ENCODE data around the gene EMP3. TPM values are rescaled to one million over a fixed set of nuclear protein-coding genes. Genes with fewer than 3 reads are reported as not detected.

EMP3 gene
- total and polyA plus RNA-seq, 2 of the 13 experiments (the other 11 are each of a cell fraction or from before 2014, with no cell fraction given): 2.2 to 7.8 TPM

DNA sequence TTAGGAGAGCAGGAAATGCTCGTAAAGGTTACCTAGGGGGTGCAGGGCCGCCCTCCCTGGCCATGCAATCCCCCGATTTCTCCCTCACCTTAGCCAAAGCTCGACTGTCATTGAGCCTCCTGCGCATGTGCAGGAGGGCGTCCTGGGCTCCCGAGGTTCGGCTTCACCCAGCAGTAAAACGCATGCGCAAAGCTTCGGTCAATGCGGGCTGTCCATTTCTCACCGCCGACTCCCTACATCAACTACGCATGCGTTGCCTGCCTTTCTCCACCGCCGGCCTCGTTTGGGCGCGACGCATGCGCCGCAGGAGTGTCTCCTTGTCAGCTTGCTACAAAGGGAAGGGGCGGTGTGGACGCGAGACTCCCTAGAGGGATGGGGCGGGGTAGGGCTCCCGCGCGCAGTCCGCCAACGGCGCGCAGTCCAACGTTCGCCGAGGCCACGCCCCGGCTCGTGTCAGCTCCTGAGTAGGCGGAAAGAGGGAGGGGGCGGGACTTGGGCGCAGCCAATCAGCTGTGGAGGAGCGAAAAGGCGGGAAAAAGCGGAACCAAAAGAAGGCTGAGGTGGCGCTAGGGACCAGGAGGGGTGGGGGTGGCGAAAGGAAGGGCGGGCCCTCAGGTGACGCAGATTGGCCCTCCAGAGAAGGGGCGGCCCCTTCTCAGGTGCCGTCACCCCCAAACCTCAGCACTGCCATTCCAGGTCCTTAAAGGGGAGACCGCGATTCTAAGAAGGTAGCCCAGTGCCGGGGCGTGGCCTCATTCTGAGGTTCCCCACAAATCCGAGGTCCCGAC is 38.7 kb downstream of the EMP3 start, which contains the start of the genes SYNGR4 and TMEM143 (continued):
- TF ChIP-seq ZNF556 (CRISPR knock-in tag; IDR thresholded peaks at IDR 0.05; ENCODE audit: borderline replicate concordance): no peak
- TF ChIP-seq CEBPB (IDR thresholded peaks at IDR 0.05; ENCODE audit: borderline replicate concordance, low read depth, low read length): no peak
- TF ChIP-seq, protein P1, sequence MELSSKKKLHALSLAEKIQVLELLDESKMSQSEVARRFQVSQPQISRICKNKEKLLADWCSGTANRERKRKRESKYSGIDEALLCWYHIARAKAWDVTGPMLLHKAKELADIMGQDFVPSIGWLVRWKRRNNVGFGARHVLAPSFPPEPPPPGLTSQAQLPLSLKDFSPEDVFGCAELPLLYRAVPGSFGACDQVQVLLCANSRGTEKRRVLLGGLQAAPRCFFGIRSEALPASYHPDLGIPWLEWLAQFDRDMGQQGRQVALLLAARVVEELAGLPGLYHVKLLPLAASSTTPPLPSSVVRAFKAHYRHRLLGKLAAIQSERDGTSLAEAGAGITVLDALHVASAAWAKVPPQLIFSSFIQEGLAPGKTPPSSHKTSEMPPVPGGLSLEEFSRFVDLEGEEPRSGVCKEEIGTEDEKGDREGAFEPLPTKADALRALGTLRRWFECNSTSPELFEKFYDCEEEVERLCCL (CRISPR knock-in tag; IDR thresholded peaks at IDR 0.05; ENCODE audit: borderline replicate concordance): 0 out of 2 replicates have a peak, but pooled peaks have one; percentile 78
- TF ChIP-seq, protein P2, sequence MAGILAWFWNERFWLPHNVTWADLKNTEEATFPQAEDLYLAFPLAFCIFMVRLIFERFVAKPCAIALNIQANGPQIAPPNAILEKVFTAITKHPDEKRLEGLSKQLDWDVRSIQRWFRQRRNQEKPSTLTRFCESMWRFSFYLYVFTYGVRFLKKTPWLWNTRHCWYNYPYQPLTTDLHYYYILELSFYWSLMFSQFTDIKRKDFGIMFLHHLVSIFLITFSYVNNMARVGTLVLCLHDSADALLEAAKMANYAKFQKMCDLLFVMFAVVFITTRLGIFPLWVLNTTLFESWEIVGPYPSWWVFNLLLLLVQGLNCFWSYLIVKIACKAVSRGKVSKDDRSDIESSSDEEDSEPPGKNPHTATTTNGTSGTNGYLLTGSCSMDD (CRISPR knock-in tag; IDR thresholded peaks at IDR 0.05): no peak
- TF ChIP-seq ZNF878 (CRISPR knock-in tag; IDR thresholded peaks at IDR 0.05): no peak
- no peak for TF ChIP-seq ZSCAN30 (CRISPR knock-in tag; IDR thresholded peaks at IDR 0.05)
- TF ChIP-seq ISX (CRISPR knock-in tag; conservative IDR thresholded peaks at IDR 0.05): no peak
- TF ChIP-seq RAD51 (IDR thresholded peaks at IDR 0.05; ENCODE audit: borderline replicate concordance): no peak
- 0 out of 2 replicates have a peak, but pooled peaks have one; percentile 53 for TF ChIP-seq ZNF777 (CRISPR knock-in tag; IDR thresholded peaks at IDR 0.05)
- no peak for TF ChIP-seq THYN1 (CRISPR knock-in tag; IDR thresholded peaks at IDR 0.05; ENCODE audit: borderline replicate concordance, low read depth)
- TF ChIP-seq ZNF160 (CRISPR knock-in tag; IDR thresholded peaks at IDR 0.05): no peak
- TF ChIP-seq, protein P3, sequence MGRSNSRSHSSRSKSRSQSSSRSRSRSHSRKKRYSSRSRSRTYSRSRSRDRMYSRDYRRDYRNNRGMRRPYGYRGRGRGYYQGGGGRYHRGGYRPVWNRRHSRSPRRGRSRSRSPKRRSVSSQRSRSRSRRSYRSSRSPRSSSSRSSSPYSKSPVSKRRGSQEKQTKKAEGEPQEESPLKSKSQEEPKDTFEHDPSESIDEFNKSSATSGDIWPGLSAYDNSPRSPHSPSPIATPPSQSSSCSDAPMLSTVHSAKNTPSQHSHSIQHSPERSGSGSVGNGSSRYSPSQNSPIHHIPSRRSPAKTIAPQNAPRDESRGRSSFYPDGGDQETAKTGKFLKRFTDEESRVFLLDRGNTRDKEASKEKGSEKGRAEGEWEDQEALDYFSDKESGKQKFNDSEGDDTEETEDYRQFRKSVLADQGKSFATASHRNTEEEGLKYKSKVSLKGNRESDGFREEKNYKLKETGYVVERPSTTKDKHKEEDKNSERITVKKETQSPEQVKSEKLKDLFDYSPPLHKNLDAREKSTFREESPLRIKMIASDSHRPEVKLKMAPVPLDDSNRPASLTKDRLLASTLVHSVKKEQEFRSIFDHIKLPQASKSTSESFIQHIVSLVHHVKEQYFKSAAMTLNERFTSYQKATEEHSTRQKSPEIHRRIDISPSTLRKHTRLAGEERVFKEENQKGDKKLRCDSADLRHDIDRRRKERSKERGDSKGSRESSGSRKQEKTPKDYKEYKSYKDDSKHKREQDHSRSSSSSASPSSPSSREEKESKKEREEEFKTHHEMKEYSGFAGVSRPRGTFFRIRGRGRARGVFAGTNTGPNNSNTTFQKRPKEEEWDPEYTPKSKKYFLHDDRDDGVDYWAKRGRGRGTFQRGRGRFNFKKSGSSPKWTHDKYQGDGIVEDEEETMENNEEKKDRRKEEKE (IDR thresholded peaks at IDR 0.05): no peak
- TF ChIP-seq ZBTB20 (CRISPR knock-in tag; IDR thresholded peaks at IDR 0.05; ENCODE audit: borderline replicate concordance, low read depth): 0 out of 2 replicates have a peak, but pooled peaks have one; percentile 37
- TF ChIP-seq, protein P4, sequence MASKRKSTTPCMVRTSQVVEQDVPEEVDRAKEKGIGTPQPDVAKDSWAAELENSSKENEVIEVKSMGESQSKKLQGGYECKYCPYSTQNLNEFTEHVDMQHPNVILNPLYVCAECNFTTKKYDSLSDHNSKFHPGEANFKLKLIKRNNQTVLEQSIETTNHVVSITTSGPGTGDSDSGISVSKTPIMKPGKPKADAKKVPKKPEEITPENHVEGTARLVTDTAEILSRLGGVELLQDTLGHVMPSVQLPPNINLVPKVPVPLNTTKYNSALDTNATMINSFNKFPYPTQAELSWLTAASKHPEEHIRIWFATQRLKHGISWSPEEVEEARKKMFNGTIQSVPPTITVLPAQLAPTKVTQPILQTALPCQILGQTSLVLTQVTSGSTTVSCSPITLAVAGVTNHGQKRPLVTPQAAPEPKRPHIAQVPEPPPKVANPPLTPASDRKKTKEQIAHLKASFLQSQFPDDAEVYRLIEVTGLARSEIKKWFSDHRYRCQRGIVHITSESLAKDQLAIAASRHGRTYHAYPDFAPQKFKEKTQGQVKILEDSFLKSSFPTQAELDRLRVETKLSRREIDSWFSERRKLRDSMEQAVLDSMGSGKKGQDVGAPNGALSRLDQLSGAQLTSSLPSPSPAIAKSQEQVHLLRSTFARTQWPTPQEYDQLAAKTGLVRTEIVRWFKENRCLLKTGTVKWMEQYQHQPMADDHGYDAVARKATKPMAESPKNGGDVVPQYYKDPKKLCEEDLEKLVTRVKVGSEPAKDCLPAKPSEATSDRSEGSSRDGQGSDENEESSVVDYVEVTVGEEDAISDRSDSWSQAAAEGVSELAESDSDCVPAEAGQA (IDR thresholded peaks at IDR 0.05; ENCODE audit: low read depth): no peak
- TF ChIP-seq, protein P4 (CRISPR knock-in tag; IDR thresholded peaks at IDR 0.05; ENCODE audit: borderline replicate concordance): no peak
- TF ChIP-seq ZNF460 (CRISPR knock-in tag; IDR thresholded peaks at IDR 0.05; ENCODE audit: borderline replicate concordance): no peak
- no peak for TF ChIP-seq ZFAT (CRISPR knock-in tag; conservative IDR thresholded peaks at IDR 0.05)
- TF ChIP-seq ZNF136 (CRISPR knock-in tag; IDR thresholded peaks at IDR 0.05; ENCODE audit: low read depth): 0 out of 2 replicates have a peak, but pooled peaks have one; percentile 26
